ENCODE results near the gene DUSP8.

The DUSP8 gene

DNA sequence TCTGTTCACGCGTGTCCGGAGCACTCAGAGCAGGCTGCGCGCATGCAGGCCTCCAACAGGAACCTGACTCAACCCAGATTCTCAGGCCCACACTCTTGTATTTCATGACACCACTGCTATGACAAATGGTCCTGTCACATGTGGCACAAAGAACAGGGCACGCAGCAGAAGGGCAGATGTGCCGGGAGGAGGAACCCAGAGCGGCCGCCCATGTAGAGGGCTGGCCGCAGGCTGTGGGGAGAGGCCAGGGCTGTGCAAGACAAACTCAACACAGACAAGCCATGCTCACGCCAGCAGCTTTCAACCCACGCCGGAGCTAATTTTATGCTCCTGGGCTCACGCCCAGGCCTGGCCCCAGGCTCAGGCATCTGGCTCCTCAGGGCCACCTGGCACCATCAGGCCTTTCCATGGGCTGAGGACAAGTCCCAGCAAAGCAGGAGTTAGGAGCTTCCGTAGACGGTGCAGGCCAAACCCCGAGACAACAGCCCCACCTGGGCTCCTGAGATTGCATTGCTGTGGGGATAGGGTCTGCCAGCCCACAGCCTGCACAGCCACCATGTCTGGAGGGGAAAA lies 40.0 kb downstream of the DUSP8 start:
- DNase-seq (ENCODE audit: low spot score): no peak

- no peak for DNase-seq (ENCODE audit: low spot score)
Measured at GRCh38 chr11:1531449-1532013, 40.5 kb downstream of the DUSP8 start.

- DNase-seq (ENCODE audit: low spot score): no peak
Measured at GRCh38 chr11:1530686-1531448, 41.2 kb downstream of the DUSP8 start.

DNA sequence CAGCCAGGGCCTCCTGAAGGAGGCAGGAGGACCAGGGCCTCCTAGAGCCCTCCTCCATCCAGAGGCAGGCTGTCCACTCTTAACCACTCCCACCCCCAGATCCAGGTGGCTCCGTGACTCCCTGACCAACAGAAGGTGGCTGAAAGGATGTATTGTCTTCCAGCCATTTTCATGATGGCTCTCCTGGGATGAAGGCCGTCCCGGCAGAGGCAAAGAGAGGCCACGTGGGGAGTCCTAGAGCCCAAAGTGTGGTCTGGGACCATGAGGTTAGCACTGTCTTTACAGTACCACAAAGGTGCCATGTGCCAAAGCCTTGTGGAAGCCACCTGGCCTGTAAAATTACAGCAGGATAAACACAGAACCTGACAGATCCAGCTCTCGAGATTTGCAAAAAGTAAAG lies 42.3 kb downstream of the DUSP8 start:
- DNase-seq (ENCODE audit: low spot score): no peak

DNA sequence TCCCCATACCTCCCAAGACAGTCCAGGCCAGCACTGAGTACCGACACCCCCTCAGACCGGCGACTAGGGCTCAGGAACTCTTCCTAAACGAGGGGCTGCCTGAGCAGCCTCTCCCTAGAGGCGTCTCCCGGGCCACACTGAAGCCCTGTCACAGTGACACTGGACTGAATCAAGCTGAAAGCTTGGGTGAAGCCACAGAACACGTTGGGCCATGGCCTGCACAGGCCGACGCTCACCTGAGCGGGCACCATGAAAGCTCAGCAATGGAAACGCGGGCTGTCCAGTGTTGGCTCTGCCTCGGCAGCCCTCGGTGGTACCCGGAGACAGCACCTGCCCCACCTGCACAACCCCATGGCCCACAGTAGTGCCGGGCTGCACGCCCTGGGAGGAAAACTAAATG lies 42.8 kb downstream of the DUSP8 start:
- DNase-seq (ENCODE audit: low spot score): no peak

- DNase-seq (ENCODE audit: low spot score): no peak
Measured at GRCh38 chr11:1528710-1529109, 43.4 kb downstream of the DUSP8 start.

GRCh38 chr11:1526785-1527184 lies 45.3 kb downstream of the DUSP8 start:
- DNase-seq (ENCODE audit: low spot score): no peak

- DNase-seq (ENCODE audit: low spot score): no peak
Measured at GRCh38 chr11:1523779-1524178, 48.3 kb downstream of the DUSP8 start.

- no peak for DNase-seq (ENCODE audit: low spot score)
Measured at GRCh38 chr11:1523077-1523476, 49.0 kb downstream of the DUSP8 start.

DNA sequence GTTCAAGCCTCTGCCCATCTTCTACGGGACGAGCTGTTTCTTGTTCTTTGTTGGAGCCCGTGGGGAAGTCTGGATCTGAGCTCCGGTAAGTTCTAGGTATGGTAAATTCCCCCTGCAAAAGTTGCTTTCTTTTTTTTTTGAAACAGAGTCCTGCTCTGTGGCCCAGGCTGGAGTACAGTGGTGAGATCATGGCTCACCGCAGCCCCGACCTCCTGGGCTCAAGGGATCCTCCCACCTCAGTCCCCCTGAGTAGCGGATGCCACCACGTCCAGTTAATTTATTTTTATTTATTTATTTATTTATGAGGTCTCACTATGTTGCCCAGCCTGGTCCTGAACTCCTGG lies 50.0 kb downstream of the DUSP8 start:
- DNase-seq (ENCODE audit: low spot score): no peak

GRCh38 chr11:1521382-1522080 lies 50.5 kb downstream of the DUSP8 start:
- DNase-seq (ENCODE audit: low spot score): no peak

- DNase-seq (ENCODE audit: low spot score): no peak
Measured at GRCh38 chr11:1520663-1521267, 51.3 kb downstream of the DUSP8 start.

DNA sequence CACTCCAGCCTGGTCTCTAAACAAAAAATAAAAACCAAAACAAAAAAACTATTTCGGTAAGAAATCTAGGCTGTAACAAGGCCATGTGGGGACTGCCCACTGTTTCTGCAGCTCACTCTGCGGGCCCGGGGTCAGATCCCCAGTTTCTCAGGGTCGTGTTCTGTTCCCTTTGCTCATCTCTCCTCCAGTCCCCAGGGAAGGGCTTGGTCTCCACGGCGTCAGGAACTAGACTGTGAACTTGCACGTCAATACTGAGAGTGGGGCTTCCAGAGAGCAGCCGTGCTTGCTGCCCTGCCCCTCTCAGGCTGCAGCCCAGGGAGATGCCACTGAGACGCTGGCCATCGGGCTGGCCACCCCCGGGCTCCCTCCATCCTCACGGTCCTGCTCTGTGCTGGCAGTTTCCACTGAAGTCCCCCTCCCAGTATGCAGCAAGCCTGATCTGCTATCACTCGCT lies 51.8 kb downstream of the DUSP8 start:
- no peak for DNase-seq (ENCODE audit: low spot score)

GRCh38 chr11:1519028-1520010 lies 52.8 kb downstream of the DUSP8 start:
- DNase-seq (ENCODE audit: low spot score): no peak

DNA sequence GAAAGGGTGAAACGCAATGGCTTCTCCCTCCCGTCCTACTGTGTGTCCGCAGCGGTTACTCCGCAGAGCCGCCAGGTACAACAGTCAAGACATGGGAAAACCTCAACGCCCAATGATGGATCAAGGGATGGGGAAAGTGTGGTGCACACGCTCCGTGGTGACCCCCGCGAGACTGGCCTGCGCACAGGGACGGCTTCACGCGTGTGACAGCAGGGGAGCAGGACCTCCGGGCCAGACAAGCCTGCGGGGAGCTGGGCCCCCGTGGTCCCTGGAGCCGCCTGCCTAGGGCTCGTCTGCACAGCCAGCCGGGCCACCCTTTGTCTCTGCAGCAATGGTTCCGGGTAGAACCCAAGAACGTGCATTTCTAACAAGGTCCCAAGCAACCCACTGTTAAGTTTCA lies 53.8 kb downstream of the DUSP8 start:
- no peak for DNase-seq (ENCODE audit: low spot score)

DNA sequence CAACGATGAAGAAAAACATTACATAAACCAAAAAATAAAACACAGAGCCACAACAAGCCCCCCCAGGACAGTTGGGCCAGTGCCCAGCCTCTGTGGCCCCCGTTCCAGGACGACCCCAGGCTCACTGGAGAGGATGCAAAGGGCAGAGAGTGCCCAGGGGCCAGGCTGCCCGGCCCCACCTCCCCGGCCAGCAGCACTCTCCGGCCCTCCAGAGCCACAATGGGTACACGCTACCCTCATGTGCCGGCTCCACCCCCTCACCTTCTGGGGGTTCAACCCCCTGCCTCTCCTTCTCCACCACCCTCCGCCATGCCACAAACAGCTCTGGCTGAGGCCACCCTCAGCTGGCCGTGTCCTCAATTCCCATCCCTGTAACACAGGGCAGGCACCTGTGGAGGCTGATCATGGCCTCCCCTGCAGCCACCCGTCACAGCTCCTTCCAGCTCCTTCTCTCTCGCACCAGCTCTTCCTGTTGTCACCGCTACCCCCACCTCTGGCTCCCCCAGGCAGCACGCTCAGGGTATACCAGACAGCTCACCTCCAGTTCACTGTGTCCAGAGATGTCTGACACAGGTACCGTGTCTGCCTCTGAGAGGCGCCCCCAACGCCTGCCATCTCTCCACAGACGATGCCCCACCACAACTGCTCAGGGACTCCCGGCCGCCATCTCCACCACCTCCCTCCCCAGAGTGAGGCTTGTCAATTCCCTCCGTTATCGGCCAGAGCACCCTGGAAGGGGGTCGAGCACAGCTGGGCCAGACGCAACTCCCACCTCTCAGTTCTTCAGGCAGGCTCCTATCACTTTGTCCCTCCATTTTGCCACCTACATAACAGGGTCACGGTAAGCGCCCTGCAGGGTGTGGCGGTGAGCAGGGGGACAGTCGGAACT lies 54.7 kb downstream of the DUSP8 start:
- DNase-seq (ENCODE audit: low spot score): no peak

- DNase-seq (ENCODE audit: low spot score): no peak
Measured at GRCh38 chr11:1516273-1517067, 55.6 kb downstream of the DUSP8 start.

DNA sequence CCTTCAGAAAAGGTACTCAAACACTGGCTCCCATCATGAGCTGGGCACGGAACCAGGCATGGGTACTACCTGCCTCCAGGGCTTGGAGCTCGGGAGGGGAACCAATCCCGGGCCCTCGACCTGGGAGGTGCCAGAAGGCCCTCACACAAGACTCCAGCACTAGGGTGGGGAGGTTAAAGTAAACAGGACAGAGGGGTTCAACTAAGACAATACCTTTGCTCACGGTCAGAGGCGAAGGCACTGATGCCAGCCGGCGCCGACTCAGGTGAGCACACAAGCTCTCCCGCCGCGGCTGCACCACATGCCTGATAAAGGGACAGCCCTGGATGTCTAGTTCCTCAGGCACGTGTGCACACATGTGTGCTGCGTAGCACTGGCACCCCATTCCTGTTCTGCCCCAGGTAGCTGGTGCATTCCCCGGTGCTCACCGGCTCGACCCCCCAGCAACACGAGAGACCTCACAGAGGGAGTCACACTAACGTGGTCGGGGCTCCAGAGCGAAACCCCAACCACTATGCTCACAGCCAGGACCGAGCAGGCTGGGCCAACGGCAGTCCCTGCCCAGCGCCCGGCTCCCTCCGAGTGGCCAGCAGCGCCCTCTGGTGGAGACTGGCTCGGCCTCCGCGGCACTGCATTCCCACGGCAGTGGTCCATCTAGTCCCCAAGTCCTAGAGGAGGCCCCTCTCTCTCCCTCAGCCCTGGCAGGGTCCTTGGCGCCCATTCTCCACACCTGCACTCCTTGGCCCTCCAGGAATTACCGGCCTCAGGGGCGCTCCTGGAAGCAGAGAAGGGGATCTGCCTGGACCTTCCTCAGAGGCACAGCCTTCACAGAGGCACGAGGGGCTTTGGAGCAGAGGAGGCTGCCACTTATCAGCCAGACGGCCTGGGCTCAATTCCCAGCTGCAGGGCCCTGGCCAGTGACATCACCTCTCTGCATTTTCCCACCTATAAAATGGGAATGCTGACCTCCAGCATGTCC lies 56.7 kb downstream of the DUSP8 start:
- DNase-seq (ENCODE audit: low spot score): peak; percentile 98
